Skin epidermis (tissue), 12 donors: ENCODE data around the gene ZNF687.

Experiments
- H3K27ac ChIP-seq, 21 experiments: fragments of 200-600 bp; sonication (generic) in 11 of 21; one replicate each; pipeline ENCODE4 v1.5.0; 2020; ENCODE audit warnings: mild to moderate bottlenecking in 3 of 21, inconsistent platforms in 2 of 21, moderate library complexity in 2 of 21
- H3K4me3 ChIP-seq, 7 experiments: fragments of 200-600 bp; sonication (generic) in 2 of 7; one replicate each; pipeline ENCODE4 v1.5.0; 2020; ENCODE audit warnings: inconsistent platforms in 2 of 7, mild to moderate bottlenecking in 2 of 7, moderate library complexity in 1 of 7

Gene ZNF687, protein sequence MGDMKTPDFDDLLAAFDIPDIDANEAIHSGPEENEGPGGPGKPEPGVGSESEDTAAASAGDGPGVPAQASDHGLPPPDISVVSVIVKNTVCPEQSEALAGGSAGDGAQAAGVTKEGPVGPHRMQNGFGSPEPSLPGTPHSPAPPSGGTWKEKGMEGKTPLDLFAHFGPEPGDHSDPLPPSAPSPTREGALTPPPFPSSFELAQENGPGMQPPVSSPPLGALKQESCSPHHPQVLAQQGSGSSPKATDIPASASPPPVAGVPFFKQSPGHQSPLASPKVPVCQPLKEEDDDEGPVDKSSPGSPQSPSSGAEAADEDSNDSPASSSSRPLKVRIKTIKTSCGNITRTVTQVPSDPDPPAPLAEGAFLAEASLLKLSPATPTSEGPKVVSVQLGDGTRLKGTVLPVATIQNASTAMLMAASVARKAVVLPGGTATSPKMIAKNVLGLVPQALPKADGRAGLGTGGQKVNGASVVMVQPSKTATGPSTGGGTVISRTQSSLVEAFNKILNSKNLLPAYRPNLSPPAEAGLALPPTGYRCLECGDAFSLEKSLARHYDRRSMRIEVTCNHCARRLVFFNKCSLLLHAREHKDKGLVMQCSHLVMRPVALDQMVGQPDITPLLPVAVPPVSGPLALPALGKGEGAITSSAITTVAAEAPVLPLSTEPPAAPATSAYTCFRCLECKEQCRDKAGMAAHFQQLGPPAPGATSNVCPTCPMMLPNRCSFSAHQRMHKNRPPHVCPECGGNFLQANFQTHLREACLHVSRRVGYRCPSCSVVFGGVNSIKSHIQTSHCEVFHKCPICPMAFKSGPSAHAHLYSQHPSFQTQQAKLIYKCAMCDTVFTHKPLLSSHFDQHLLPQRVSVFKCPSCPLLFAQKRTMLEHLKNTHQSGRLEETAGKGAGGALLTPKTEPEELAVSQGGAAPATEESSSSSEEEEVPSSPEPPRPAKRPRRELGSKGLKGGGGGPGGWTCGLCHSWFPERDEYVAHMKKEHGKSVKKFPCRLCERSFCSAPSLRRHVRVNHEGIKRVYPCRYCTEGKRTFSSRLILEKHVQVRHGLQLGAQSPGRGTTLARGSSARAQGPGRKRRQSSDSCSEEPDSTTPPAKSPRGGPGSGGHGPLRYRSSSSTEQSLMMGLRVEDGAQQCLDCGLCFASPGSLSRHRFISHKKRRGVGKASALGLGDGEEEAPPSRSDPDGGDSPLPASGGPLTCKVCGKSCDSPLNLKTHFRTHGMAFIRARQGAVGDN

DNA sequence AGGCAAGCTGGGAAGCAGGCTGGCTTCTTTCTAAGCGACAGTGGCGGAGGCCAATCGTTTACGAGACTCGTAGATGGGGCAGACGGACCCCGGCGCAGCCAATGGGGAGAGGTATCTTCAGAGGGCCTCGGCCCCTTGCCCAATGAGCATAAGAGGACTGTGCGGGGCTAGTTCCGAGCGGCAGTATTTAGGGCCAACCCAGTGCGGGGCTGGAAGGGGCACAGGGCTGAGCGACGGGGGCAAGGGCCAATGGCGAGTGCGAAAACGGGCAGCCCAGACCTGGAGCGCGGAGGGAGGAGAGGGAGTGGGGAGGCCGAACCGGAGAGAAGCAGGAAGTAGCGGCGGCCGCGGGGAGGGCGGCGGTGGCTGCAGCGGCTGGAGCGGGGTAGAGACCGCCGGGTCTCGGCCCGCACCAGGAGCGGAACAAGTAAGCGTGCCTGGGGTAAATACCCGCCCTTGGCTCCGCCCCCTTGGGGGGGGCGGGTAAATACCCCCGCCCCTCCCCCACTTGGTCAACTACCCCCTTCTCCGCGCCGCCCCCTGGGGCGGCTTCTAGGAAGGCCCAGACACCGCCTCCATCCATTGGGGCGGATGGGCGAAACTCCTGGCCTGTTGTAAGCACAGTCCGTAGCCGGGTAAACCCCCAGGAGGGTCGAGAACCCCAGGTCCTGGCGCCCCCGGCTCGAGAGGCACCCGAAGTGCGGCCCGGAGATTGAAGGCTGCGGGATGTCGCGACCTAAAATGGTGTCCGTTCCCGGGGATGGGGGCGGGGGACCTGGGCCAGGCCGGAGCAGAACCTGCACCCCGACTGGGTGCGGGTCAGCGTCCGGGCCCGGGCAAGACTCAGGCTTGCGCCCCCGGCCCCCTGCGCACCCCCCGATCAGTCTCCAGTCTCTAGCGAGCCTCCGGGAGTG lies at the start of gene ZNF687:
Gene ZNF687 (plus strand): TSS at position 331 of the 914 bp plus-strand sequence. CDS start 3,993 bp downstream, outside the sequence.
- Histone ChIP-seq H3K27ac (peak within 1 kb of the TSS; percentile 77 to 97 (median 93)), H3K4me3 (peak within 1 kb of the TSS; percentile 53 to 97 (median 81))

DNA sequence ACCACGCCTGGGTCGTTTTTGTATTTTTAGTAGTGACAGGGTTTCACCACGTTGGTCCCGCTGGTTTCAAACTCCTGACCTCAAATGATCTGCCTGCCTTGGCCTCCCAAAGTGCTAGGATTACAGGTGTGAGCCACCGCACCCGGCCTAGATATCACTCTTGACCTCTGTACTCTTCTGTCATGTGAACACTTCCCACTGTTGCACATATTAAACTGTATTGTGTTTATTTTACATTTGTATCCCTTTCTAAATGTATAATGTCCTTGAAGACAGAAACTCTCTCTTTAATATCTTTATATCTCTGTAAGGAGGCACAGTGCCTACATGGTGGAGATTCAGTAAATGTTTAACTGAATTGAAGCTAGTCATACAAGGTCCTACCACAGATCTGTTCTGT lies 46.9 kb upstream of the ZNF687 start:
- no peak overlapping the region for H3K27ac ChIP-seq
- no peak overlapping the region for H3K4me3 ChIP-seq

DNA sequence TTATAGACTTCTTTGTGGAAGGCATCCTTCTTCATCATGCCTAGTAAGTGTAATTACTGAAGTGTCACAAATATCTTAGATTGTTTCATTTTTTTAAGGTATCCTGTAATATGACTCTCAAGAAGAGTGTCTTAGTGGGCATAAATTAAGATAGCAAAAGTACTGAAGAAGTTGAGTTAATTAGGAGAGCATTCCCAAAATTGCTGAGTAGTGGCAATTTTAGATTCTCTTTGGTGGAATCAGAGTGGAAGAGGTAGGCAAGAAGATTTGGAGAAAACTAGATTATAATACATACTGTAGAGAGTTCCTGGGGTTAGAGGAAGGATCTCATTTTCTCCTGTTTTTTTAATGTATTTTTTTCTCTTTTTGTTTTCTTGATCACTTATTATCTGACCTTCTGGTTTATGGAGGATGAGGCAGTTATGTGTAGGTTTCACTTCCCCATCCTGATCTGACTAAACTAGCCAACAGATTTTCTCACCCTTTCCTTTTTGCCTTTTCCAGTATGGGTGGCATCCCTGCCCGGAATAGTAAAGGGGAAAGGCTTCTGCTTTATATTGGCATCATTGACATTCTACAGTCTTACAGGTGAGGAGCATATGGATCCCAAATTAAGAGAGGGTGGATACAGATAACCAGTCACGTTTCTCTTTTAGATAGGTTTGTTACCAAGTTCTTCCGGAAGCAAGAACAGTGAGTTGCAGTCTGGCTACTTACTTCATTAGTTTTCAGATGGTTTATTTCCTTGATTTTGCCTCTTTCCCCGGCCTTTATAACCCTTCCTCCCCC lies 44.2 kb upstream of the ZNF687 start:
- Histone ChIP-seq H3K27ac (peak overlapping the region in 3 of 21 experiments; percentile 1 to 19 (median 18)), H3K4me3 (no peak overlapping the region)

DNA sequence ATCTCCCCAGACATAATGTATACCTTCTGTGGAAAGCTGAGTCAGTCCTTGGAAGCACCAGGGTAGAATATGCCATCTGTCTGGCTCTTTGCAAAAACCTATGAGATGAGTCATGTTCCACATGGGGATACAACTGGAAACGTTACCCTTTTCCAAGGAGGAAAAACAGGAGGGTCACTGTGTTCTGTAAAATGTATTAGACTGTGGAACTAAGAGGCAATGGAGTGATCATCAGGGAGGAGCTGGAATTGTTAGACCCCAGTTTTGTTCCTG lies 43.7 kb upstream of the ZNF687 start:
- peak overlapping the region in 1 of 21 experiments; percentile 19 for H3K27ac ChIP-seq
- H3K4me3 ChIP-seq, result no peak overlapping the region

DNA sequence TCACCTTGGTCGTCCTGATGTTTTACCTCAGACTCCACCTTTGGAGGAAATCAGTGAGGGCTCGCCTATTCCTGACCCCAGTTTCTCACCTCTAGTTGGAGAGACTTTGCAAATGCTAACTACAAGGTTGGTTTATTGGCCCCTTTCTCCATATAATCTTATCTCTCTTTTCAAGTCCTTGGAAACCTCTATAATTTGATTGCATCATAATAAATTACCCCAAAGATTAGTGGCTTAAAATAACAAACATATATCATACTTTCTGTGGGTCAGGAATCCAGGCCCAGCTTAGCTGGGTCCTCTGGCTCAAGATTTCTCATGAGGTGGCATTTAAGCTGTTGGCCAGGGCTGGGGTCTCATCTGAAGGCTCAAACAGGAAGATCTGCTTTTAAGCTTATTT lies 39.7 kb upstream of the ZNF687 start:
- no peak overlapping the region for H3K27ac ChIP-seq
- H3K4me3 ChIP-seq, result no peak overlapping the region

DNA sequence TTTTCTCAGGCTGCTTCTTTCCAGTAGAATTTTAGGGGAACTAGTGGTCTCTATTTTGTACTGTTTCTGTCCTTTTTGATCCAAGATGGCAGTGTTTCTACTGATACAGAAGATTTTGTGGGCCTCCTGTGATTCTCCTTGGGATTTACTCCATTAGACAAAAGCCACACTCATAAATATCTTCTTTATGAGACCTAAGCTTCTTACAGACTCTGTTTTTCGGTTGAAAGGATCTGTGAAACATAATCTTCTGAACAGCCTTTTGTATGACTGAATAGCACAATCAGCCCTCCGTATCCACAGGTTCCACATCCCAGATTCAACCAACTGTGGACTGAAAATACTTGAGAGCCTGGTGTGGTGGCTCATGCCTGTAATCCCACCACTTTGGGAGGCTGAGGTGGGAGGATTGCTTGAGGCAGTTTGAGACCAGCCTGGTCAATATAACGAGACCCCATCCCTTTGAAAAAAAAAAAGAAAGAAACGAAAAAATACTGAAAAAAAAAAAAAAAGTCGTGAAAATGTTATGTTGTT lies 38.3 kb upstream of the ZNF687 start:
- Histone ChIP-seq H3K4me3 (no peak overlapping the region), H3K27ac (no peak overlapping the region)

DNA sequence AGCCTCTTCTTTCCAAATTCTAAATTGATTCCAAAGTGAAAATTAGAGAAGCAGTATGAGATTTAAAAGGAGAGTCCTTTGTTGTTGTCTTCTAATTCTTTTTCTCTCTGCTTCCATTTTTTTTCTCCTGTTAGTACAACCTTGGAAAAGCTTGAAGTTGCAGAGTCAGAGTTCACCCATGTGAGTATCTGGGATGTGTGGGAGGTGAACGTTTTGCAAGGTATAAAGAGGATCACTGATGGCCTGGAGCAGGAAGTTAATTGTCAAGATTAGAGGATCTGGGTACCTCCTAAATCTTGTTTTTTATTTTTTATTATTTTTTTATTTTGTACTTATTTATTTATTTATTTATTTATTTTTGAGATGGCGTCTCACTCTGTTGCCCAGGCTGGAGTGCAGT lies 35.3 kb upstream of the ZNF687 start:
- Histone ChIP-seq H3K27ac (peak overlapping the region in 1 of 21 experiments; percentile 24), H3K4me3 (no peak overlapping the region)

DNA sequence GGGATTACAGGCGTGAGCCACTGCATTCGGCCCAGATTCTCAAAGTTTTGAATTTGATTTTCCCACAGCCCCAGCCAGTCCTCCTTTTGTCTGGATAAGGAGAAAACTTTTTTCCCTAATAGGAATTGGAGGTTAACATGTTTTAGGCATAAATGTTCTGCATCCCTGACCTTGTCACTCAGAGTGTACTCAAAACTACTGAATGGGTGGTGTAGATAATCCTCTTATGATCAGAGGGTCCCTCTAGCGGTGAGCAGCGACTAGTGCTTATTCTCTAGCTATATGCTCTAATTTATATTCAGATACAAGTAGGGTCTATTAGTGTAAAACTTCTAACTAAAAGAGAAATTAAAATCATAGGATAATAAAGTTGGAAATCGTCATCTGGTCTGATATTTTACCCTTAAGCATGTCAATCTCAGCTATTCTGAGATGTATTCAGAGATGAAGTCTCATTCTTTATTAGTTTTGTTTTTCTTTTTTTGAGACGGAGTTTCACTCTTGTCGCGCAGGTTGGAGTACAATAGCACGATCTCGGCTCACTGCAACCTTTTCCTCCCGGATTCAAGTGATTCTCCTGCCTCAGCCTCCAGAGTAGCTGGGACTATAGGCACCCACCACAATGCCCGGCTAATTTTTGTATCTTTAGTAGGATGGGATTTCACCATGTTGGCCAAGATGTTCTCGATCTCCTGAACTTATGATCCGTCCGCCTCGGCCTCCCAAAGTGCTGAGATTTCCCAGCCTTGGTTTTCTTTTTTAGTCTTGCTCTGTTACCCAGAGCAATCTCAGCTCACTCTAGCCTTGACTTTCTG lies 30.2 kb upstream of the ZNF687 start:
- Histone ChIP-seq H3K4me3 (no peak overlapping the region), H3K27ac (no peak overlapping the region)

DNA sequence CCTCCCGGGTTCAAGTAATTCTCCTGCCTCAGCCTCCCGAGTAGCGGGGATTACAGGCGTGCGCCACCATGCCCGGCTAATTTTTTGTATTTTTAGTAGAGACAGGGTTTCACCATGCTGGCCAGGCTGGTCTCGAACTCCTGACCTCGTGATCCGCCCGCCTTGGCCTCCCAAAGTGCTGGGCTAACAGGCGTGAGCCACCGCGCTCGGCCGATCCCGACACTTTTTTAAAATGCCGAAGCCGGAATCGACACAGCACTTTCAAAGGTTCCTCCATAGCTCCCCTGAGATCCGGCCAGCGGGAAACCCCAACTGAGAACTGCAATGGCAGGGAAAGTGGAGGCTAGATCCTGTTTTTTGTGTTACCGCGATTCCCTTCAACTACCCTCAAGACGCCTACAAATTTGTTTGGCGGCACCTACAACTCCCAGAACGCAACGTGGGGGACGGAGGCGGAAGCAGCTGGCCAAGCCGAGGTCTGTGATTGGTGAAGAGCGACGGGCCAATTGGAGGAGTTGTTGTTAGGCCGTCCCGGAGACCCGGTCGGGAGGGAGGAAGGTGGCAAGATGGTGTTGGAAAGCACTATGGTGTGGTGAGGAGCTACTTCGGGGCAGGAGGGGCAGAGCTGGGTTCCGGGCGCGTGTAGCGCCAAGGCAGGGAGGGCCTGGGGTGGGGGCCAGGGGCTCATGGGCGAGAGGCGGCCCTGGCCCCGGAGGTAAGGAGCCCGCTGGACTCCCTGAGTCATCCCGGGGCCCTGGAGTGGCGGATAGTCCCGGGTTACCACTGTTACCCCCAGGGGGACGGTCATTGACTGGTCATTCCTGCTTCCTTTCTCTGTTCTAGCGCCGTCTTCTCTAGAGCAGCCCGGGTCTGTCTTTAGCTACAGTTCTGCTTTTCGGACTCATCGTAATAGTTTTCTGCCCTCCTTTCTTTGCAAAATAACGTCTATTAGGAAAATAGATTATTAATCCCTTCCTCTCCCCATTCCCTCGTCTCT lies 27.6 kb upstream of the ZNF687 start, which contains the start of gene PSMD4:
Gene PSMD4 (plus strand): TSS at position 518 of the 997 bp plus-strand sequence. CDS start 49 bp downstream, at position 567.
- H3K27ac ChIP-seq, result peak within 1 kb of the TSS; percentile 51 to 98 (median 93)
- peak within 1 kb of the TSS; percentile 82 to 92 (median 92) for H3K4me3 ChIP-seq

DNA sequence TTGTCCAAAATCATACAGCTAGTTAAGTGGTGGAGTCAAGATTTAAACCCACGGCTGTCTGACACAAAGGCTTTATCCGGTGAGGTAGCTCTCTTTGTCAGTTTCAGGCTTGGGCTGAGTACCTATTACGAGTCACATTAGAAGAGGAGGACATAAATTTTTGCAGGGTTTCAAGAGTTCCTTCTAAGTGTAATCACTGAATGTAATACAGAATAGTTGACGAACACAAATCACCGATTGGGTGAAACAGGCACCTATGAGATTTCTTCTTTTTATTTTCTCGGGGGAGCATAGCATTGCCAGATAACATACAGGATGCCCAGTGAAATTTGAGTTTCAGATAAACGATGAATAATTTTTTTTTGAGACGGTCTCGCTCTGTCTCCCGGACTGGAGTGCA lies 26.7 kb upstream of the ZNF687 start:
- Histone ChIP-seq H3K27ac (peak overlapping the region in 17 of 21 experiments; percentile 88 to 98 (median 93)), H3K4me3 (peak overlapping the region; percentile 82 to 92 (median 92))

DNA sequence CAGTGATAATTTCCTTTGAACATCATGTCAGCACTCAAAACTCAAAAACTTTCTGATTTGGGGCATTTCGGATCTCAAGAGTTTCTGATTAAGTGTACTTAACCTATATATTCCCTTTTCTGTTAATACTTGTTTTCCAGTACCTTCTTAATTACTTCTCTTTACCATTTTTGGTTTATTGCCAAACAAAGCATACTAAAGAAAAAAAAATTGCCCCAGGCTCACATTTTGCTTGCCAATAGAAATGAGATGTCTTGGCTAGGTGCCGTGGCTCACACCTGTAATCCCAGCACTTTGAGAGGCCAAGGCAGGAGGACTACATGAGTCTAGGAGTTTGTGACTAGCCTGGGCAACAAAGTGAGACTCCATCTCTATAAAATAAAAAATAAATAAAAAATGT lies 22.7 kb upstream of the ZNF687 start:
- Histone ChIP-seq H3K4me3 (no peak overlapping the region), H3K27ac (no peak overlapping the region)

DNA sequence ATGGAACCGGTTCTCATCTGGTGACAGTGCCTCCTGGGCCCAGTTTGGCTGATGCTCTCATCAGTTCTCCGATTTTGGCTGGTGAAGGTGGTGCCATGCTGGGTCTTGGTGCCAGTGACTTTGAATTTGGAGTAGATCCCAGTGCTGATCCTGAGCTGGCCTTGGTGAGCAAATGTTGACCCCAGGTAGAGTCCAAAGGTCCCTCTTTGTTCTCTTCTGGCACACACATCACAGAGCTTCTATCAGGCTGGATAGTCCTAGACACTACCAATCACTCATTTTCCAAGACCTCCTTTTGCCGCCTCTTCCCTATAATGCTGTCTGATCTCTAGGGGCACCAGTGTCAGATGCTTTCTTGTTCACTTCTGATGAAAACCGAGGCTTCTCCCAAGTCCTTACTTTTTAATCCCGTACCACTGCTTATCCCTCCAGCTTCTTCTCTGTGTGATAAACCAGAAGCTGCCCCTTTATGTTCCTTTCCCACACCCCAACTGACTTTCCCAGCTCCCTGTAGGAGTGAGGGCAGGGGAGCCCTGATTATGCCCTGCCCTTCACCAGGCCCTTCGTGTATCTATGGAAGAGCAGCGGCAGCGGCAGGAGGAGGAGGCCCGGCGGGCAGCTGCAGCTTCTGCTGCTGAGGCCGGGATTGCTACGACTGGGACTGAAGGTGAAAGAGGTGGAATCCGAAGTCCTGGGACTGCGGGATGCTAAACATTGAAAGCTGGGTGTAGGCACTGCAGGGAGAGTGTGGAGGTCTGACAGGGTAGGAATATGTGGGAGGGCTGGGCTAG lies 16.5 kb upstream of the ZNF687 start:
- Histone ChIP-seq H3K27ac (no peak overlapping the region), H3K4me3 (no peak overlapping the region)

DNA sequence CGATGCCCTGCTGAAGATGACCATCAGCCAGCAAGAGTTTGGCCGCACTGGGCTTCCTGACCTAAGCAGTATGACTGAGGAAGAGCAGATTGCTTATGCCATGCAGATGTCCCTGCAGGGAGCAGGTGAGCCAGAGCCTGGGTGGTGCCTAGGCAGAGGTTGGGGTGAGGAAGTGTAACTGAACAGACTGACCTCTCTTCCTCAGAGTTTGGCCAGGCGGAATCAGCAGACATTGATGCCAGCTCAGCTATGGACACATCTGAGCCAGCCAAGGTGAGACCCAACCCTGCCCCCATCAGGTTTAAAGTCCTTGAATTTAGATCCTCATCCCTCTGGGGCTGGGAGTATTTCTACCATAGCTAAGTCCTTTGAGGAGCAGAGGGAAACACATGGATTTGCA lies 15.8 kb upstream of the ZNF687 start:
- H3K27ac ChIP-seq, result no peak overlapping the region
- H3K4me3 ChIP-seq, result no peak overlapping the region

DNA sequence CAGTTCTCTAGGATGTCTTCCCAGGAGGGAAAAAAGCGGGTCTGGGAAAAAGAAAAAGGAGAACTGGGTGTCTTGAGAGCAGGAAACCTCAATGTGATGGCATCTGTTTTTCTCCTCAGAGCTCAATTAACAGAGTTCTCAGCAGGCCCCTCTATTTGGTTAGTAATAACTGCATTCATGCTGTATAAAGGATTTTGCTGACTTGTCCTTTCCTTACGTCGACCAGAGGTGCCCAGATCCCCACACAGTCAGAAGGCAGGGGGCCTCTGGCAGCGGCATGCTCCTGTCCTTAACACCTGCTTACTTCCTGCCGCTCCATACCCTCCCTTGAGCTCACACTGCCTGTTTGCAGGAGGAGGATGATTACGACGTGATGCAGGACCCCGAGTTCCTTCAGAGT lies 15.3 kb upstream of the ZNF687 start:
- no peak overlapping the region for H3K4me3 ChIP-seq
- peak overlapping the region in 1 of 21 experiments; percentile 30 for H3K27ac ChIP-seq

DNA sequence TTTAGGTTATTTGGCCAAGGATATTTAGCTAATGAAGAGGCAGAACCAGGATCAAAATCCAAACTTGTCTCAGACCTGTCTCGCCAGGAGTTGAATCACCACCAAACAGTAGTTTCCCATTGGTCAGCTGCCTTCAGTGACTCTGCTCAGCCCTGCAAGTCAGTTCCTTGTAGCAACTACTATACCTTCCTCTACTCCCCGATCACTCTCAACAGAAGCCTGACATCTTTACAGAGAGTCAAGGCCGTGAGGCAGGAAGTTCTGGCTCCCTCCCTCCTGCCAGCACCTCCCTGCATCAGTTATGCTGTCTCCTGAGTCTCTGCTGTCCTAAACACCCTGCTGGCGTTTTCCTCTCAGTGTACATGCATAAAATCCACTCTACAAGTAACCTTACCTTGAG lies 14.3 kb upstream of the ZNF687 start:
- no peak overlapping the region for H3K4me3 ChIP-seq
- peak overlapping the region in 1 of 21 experiments; percentile 30 for H3K27ac ChIP-seq
